ENCODE measurements around the gene TBC1D9B.

The TBC1D9B gene

GRCh38 chr5:179814090-179814489, 93.6 kb downstream of the TBC1D9B start:
- in situ Hi-C loops (cut with HindIII; ENCODE audit: low pct_unique_long_range_greater_than_20kb, low sequenced_read_pairs) = no loop called here
- DNase-seq (ENCODE audit: low read depth in 1 of 2, low spot score in 1 of 2) = no peak
- TF ChIP-seq JUND (IDR thresholded peaks at IDR 0.05; ENCODE audit: low read depth) = no peak

- in situ Hi-C loops (cut with HindIII; ENCODE audit: low pct_unique_long_range_greater_than_20kb, low sequenced_read_pairs) = no loop called here
- DNase-seq (ENCODE audit: low read depth in 1 of 2, low spot score in 1 of 2) = no peak
- TF ChIP-seq JUND (IDR thresholded peaks at IDR 0.05; ENCODE audit: low read depth) = no peak
Observed at GRCh38 chr5:179812997-179813607, 94.6 kb downstream of the TBC1D9B start.

- DNase-seq (ENCODE audit: low read depth in 1 of 2, low spot score in 1 of 2) = no peak
- in situ Hi-C loops (cut with HindIII; ENCODE audit: low pct_unique_long_range_greater_than_20kb, low sequenced_read_pairs) = no loop called here
- TF ChIP-seq JUND (IDR thresholded peaks at IDR 0.05; ENCODE audit: low read depth) = no peak
Observed at GRCh38 chr5:179812135-179812825, 95.4 kb downstream of the TBC1D9B start.

Measured in T47D (cell line).